ENCODE results near the gene TEDC2. TPM values are rescaled to one million over a fixed set of nuclear protein-coding genes. Genes with fewer than 3 reads are reported as not detected.

TEDC2 gene
- total and polyA plus RNA-seq, 9 of the 15 experiments (the other 6 are each of a cell fraction or from before 2014, with no cell fraction given), result 0.75 to 57.0 (median 17.6) TPM

DNA sequence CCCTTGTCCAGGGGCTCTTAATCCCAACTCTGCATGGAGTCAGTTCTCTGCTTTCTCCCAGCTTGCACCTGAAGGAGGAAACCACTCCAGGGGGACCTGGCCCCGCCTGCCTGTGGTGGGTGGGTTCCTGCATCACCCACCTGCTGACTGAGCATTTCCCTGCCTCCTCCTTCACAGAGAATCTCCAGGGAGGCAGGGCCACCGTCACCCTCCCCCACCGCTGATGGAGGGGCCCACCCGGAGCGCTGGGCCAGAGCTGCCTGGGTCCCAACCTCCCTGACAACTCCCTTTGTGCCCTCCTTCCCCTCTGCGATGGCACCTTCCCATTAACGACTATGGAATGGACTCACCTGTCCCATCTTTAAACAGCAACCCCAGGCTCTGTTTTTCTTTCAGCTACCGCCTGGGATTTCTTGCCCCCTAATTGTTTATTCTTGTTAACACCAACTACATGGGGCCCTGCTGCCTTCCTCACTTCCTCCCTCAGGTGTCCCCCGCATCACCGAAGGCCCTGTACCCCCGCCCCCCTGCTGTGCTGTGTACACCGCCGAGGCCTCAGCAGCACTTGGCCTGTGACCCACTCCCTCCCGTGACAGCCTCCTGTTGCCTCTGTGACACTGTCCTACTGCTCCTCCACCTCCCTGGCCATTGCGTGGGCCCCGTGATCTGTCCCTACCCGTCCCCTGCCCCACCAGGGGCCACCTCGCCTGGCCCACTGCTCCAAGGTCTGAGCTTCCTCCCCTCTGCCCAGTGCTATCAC lies 842 bp upstream of the TEDC2 start (continued):
- TF ChIP-seq, protein P1, sequence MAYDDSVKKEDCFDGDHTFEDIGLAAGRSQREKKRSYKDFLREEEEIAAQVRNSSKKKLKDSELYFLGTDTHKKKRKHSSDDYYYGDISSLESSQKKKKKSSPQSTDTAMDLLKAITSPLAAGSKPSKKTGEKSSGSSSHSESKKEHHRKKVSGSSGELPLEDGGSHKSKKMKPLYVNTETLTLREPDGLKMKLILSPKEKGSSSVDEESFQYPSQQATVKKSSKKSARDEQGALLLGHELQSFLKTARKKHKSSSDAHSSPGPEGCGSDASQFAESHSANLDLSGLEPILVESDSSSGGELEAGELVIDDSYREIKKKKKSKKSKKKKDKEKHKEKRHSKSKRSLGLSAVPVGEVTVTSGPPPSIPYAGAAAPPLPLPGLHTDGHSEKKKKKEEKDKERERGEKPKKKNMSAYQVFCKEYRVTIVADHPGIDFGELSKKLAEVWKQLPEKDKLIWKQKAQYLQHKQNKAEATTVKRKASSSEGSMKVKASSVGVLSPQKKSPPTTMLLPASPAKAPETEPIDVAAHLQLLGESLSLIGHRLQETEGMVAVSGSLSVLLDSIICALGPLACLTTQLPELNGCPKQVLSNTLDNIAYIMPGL (CRISPR knock-in tag; IDR thresholded peaks at IDR 0.05), result 0 out of 2 replicates have a peak, but pooled peaks have one; percentile 27
- TF ChIP-seq, protein P2, sequence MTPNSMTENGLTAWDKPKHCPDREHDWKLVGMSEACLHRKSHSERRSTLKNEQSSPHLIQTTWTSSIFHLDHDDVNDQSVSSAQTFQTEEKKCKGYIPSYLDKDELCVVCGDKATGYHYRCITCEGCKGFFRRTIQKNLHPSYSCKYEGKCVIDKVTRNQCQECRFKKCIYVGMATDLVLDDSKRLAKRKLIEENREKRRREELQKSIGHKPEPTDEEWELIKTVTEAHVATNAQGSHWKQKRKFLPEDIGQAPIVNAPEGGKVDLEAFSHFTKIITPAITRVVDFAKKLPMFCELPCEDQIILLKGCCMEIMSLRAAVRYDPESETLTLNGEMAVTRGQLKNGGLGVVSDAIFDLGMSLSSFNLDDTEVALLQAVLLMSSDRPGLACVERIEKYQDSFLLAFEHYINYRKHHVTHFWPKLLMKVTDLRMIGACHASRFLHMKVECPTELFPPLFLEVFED (CRISPR knock-in tag; conservative IDR thresholded peaks at IDR 0.05), result no peak
- peak; percentile 38; the same call in 1 of the 2 replicates for TF ChIP-seq C11orf30 (IDR thresholded peaks at IDR 0.05; ENCODE audit: low read depth)
- no peak for TF ChIP-seq KLF6 (CRISPR knock-in tag; IDR thresholded peaks at IDR 0.05; ENCODE audit: borderline replicate concordance)
- TF ChIP-seq POLR2G (IDR thresholded peaks at IDR 0.05; ENCODE audit: low read depth, low read length), result peak; percentile 0; the same call in 1 of the 2 replicates

DNA sequence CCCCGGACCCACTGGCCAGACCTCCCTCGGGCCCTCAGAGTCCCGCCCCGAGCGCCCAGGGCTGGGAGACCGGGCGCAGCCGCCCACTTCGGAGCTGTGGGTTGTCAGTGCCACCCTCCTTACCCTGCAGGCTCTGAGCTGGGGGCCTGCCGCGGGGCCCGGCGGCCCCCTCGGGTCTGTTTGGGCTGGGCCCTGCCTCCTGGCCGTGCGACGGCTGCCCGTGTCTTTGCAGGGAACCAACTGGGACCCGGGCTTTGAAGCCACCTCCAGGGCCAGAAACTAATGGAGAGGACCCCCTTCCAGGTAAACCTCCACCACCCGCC lies 443 bp downstream of the TEDC2 start:
- POLR2A ChIA-PET, result interaction anchor here (0.5 to 1.3 kb wide), 11 partner anchors 9 to 453 kb away, joined by 3 to 6 read pairs (median 4); partner anchors contain the start of gene TRAF7
- intact Hi-C loops (cut with micrococcal nuclease), result no loop called here
- Histone ChIP-seq H3K79me2 (ENCODE audit: control insufficient read depth, insufficient read depth, low read length) (peaks cover 16% of the 10 kb centered on the region), H3K36me3 (ENCODE audit: control insufficient read depth, insufficient read depth, low read length) (peaks cover 58% of the 10 kb centered on the region; the same call in 2 of the 3 replicates), H3K27ac (ENCODE audit: extremely low read depth, low read depth, low read length) (peak overlapping the region; percentile 66), H3K9me3 (replicated peaks; ENCODE audit: control insufficient read depth, insufficient read depth, low read depth, low read length) (no peaks in the 10 kb centered on the region), H3K4me1 (replicated peaks in 1 of 2; ENCODE audit: control insufficient read depth in 2 of 2, insufficient read depth in 2 of 2, low read length in 2 of 2) (peaks cover 10 to 71% of the 10 kb centered on the region in 2 experiments; a peak in 4 of 5 replicates), H2AFZ (ENCODE audit: low read depth, low read length) (peak overlapping the region; percentile 69; the same call in 1 of the 2 replicates), H3K9me1 (ENCODE audit: control insufficient read depth, insufficient read depth, low read length) (peaks cover 6% of the 10 kb centered on the region), H3K27me3 (ENCODE audit: control insufficient read depth in 2 of 2, insufficient read depth in 2 of 2, low read length in 2 of 2) (no peaks in the 10 kb centered on the region), H3K9ac (ENCODE audit: insufficient read depth in 1 of 2, low read depth in 2 of 2, low read length in 2 of 2) (peak overlapping the region; percentile 66 to 97), H3K4me2 (ENCODE audit: insufficient read depth, low read length) (peak overlapping the region; percentile 94), H4K20me1 (replicated peaks; ENCODE audit: control insufficient read depth, insufficient read depth, low read length) (no peaks in the 10 kb centered on the region; the same call in 1 of the 2 replicates), H3K4me3 (peak overlapping the region; percentile 77)
- no TSS peak for BruUV-seq (replicated peaks)
- CTCF ChIA-PET (ENCODE audit: low intra/inter-chr PET ratio), result interaction anchor here (0.6 kb wide), 1 partner anchor 222 kb away, joined by 3 read pairs; the partner anchor contains the start of gene KCTD5
- 4% methylated on average over 15 of the region's 20 CpGs for WGBS (ENCODE audit: insufficient coverage, low coverage, missing lambda C conversion rate)
- ATAC-seq (no peak), FAIRE-seq (no peak), DNase-seq (ENCODE audit: extremely low read depth in 1 of 4, low spot score in 3 of 4) (no peak)
- TF ChIP-seq KDM2B (CRISPR knock-in tag; IDR thresholded peaks at IDR 0.05), result no peak
- no peak for TF ChIP-seq ZNF23 (CRISPR knock-in tag; IDR thresholded peaks at IDR 0.05)
- 0 out of 2 replicates have a peak, but pooled peaks have one; percentile 53 for TF ChIP-seq FOXP1 (CRISPR knock-in tag; IDR thresholded peaks at IDR 0.05)
- no peak for TF ChIP-seq MTA2 (IDR thresholded peaks at IDR 0.05; ENCODE audit: low read depth)
- TF ChIP-seq, protein P3, sequence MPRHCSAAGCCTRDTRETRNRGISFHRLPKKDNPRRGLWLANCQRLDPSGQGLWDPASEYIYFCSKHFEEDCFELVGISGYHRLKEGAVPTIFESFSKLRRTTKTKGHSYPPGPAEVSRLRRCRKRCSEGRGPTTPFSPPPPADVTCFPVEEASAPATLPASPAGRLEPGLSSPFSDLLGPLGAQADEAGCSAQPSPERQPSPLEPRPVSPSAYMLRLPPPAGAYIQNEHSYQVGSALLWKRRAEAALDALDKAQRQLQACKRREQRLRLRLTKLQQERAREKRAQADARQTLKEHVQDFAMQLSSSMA (CRISPR knock-in tag; IDR thresholded peaks at IDR 0.05), result no peak
- no peak for TF ChIP-seq ZNF436 (CRISPR knock-in tag; IDR thresholded peaks at IDR 0.05)
- no peak for TF ChIP-seq PHTF2 (CRISPR knock-in tag; IDR thresholded peaks at IDR 0.05)
- no peak for TF ChIP-seq ZNF282 (CRISPR knock-in tag; IDR thresholded peaks at IDR 0.05)
- no peak for TF ChIP-seq RUNX1 (IDR thresholded peaks at IDR 0.05; ENCODE audit: low read depth)
- 0 out of 4 replicates have a peak, but pooled peaks of 1 of the 2 experiments have one; percentile 32 for TF ChIP-seq FOXA3 (CRISPR knock-in tag; conservative IDR thresholded peaks at IDR 0.05 in 1 of 2, IDR thresholded peaks at IDR 0.05 in 1 of 2)
- TF ChIP-seq NR3C1 (CRISPR knock-in tag; IDR thresholded peaks at IDR 0.05), result 0 out of 2 replicates have a peak, but pooled peaks have one; percentile 11
- peak; percentile 42 to 62; a peak in 3 of 4 replicates for TF ChIP-seq NRF1 (conservative IDR thresholded peaks at IDR 0.05 in 1 of 2, IDR thresholded peaks at IDR 0.05 in 1 of 2)
- in situ Hi-C loops (cut with MboI), result no loop called here

Data from K562 (cell line).